Brain microvascular endothelial cell (primary cell): ENCODE data around the gene ELMO1.

Experiments used
- DNase-seq: peaks from one replicate; pipeline ENCODE4 v3.0.0-alpha.2; 2020
- H3K27ac ChIP-seq: fragments of 250-450 bp; sonication (Bioruptor Pico); 2 replicates; pipeline ENCODE4 v1.5.1; 2020; ENCODE audit warnings: mild to moderate bottlenecking, moderate library complexity
- H3K27me3 ChIP-seq: fragments of 250-450 bp; sonication (Bioruptor Pico); replicated peaks from 2 replicates; pipeline ENCODE4 v1.5.1; 2020; ENCODE audit warnings: mild to moderate bottlenecking
- H3K36me3 ChIP-seq: fragments of 250-450 bp; sonication (Bioruptor Pico); replicated peaks from 2 replicates; pipeline ENCODE4 v1.5.1; 2020; ENCODE audit warnings: mild to moderate bottlenecking
- H3K4me3 ChIP-seq: 2 replicates; pipeline ENCODE4 v1.5.1; 2011; ENCODE audit warnings: low read depth, mild to moderate bottlenecking, control low read depth, low read length, moderate library complexity
- CTCF ChIP-seq: IDR thresholded peaks from 2 replicates; pipeline ENCODE4 v1.5.1; 2011; ENCODE audit warnings: low read depth, mild to moderate bottlenecking, moderate library complexity, low read length, control low read depth, inconsistent platforms; ENCODE audit errors: missing control alignments
- in situ Hi-C: cut with HindIII; loops from 2 replicates; pipeline ENCODE4 v1.10.0; 2017; ENCODE audit warnings: low sequenced_read_pairs, low pct_ligation_motif_present

Gene ELMO1

GRCh38 chr7:37431413-37431812 is 17.3 kb downstream of the ELMO1 start:
- no peaks in the 10 kb centered on the region for H3K36me3 ChIP-seq
- H3K27me3 ChIP-seq, result no peaks in the 10 kb centered on the region
- no peak overlapping the region for H3K4me3 ChIP-seq
- in situ Hi-C loops, result no loop called here
- H3K27ac ChIP-seq, result no peak overlapping the region
- no peak for DNase-seq
- TF ChIP-seq CTCF, result no peak

- in situ Hi-C loops, result no loop called here
- H3K27ac ChIP-seq, result no peak overlapping the region
- H3K27me3 ChIP-seq, result no peaks in the 10 kb centered on the region
- H3K4me3 ChIP-seq, result no peak overlapping the region
- no peak for TF ChIP-seq CTCF
- no peak for DNase-seq
- H3K36me3 ChIP-seq, result no peaks in the 10 kb centered on the region
These were observed 18.0 kb downstream of the ELMO1 start for GRCh38 chr7:37430640-37431039.

- DNase-seq, result no peak
- H3K27ac ChIP-seq, result no peak overlapping the region
- in situ Hi-C loops, result no loop called here
- no peak overlapping the region for H3K4me3 ChIP-seq
- H3K36me3 ChIP-seq, result no peaks in the 10 kb centered on the region
- H3K27me3 ChIP-seq, result no peaks in the 10 kb centered on the region
- TF ChIP-seq CTCF, result no peak
These were observed 18.5 kb downstream of the ELMO1 start for GRCh38 chr7:37430171-37430570.

GRCh38 chr7:37429435-37429791 is 19.3 kb downstream of the ELMO1 start:
- in situ Hi-C loops, result no loop called here
- Histone ChIP-seq H3K27ac (no peak overlapping the region), H3K4me3 (no peak overlapping the region)

GRCh38 chr7:37428681-37429434 is 19.8 kb downstream of the ELMO1 start:
- in situ Hi-C loops, result no loop called here
- no peaks in the 10 kb centered on the region for H3K36me3 ChIP-seq
- H3K27ac ChIP-seq, result no peak overlapping the region
- no peaks in the 10 kb centered on the region for H3K27me3 ChIP-seq
- no peak for DNase-seq
- no peak for TF ChIP-seq CTCF
- no peak overlapping the region for H3K4me3 ChIP-seq

More at GRCh38 chr7:37429435-37429791, 19.3 kb downstream of the ELMO1 start:
- Histone ChIP-seq H3K36me3 (no peaks in the 10 kb centered on the region), H3K27me3 (no peaks in the 10 kb centered on the region)
- DNase-seq, result no peak
- no peak for TF ChIP-seq CTCF
